Activated T-cell treated with anti-CD3 and anti-CD28 coated beads, Interleukin-2, amount 50 U/mL, for 48 hours (primary cell): Measurements from ENCODE around the gene CSNK1G2.

Source experiments
- DNase-seq, 2 experiments: peaks; one replicate each; pipeline ENCODE4 v3.0.0-alpha.2; 2020

The CSNK1G2 gene

GRCh38 chr19:1990230-1991017 is 49.5 kb downstream of the CSNK1G2 start:
- DNase-seq: no peak

GRCh38 chr19:1991018-1991913 is 50.3 kb downstream of the CSNK1G2 start:
- no peak for DNase-seq

- peak; percentile 44 to 63 for DNase-seq
These were observed 51.8 kb downstream of the CSNK1G2 start for GRCh38 chr19:1992759-1993260.

GRCh38 chr19:1997353-1998233 is 56.6 kb downstream of the CSNK1G2 start:
- no peak for DNase-seq

GRCh38 chr19:1998712-1999708 is 58.0 kb downstream of the CSNK1G2 start:
- no peak for DNase-seq

- no peak for DNase-seq
These were observed 59.0 kb downstream of the CSNK1G2 start for GRCh38 chr19:1999856-2000515.

GRCh38 chr19:2003874-2004273 is 62.9 kb downstream of the CSNK1G2 start:
- no peak for DNase-seq

GRCh38 chr19:2010135-2010668 is 69.2 kb downstream of the CSNK1G2 start:
- no peak for DNase-seq

- no peak for DNase-seq
These were observed 70.2 kb downstream of the CSNK1G2 start for GRCh38 chr19:2011169-2011568.

GRCh38 chr19:2012941-2013682 is 72.1 kb downstream of the CSNK1G2 start:
- DNase-seq: no peak

GRCh38 chr19:2013683-2013961 is 72.7 kb downstream of the CSNK1G2 start:
- DNase-seq: no peak

GRCh38 chr19:2014131-2014571 is 73.2 kb downstream of the CSNK1G2 start:
- no peak for DNase-seq

- DNase-seq: peak; percentile 37 to 57
These were observed 74.0 kb downstream of the CSNK1G2 start for GRCh38 chr19:2014731-2015607.

- DNase-seq: peak; percentile 55 to 56
These were observed 74.6 kb downstream of the CSNK1G2 start, which contains the start of gene BTBD2 for GRCh38 chr19:2015608-2015950. Gene BTBD2, minus strand, starts transcription at chr19:2015714. Its CDS starts 11 bp downstream, at chr19:2015703.

GRCh38 chr19:2016041-2016807 is 75.3 kb downstream of the CSNK1G2 start:
- peak; percentile 48 to 68 for DNase-seq

GRCh38 chr19:2018752-2019151 is 77.8 kb downstream of the CSNK1G2 start:
- no peak for DNase-seq

GRCh38 chr19:2021453-2022140 is 80.6 kb downstream of the CSNK1G2 start:
- no peak for DNase-seq
